ENCODE data around the gene CYBRD1. TPM values are rescaled to one million over a fixed set of nuclear protein-coding genes. Genes with fewer than 3 reads are reported as not detected.
A peak's percentile ranks its signal among the peaks of the same experiment; 100 is the strongest.

Gene CYBRD1
- total RNA-seq, 1 donor from 2014 or later = 0.33 TPM

DNA sequence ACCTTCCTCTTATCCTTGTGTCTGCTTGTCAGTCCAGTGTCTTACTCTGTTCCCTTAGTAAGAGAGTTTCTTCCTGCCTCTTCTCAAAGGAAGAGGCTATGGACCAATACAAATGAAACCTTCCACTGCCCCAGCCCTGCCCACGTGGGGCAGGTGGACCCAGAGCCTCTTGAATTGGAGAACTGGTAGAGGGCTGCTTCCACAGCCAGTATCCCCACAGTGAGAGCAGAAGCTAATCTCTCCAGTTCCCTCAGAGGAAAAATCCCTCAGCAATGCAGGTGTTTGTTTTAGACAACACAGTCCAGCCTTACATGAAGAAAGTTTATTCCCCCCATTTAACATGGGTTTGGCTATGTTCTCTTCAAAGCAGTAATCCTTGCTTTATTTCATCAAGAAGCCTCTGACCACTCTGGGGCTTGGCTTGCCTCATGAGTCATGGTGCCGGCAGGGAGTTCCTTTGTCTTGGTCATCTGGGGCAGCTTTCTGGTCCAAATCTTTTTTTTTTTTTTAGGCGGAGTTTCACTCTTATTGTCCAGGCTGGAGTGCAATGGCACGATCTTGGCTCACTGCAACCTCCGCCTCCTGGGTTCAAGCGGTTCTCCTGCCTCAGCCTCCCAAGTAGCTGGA, 6.5 kb upstream of the CYBRD1 start:
- H3K27ac Mint-ChIP-seq = no peak overlapping the region
- no peak overlapping the region for H3K4me3 Mint-ChIP-seq
- H3K9me3 Mint-ChIP-seq = no peaks in the 10 kb centered on the region
- peaks cover 9% of the 10 kb centered on the region for H3K4me1 Mint-ChIP-seq
- intact Hi-C loops (cut with micrococcal nuclease) = no loop called here
- ChIA-PET CTCF (no interaction called here), POLR2A (no interaction called here)
- ATAC-seq (ENCODE audit: low read depth) (no peak), DNase-seq (no peak)
- no peaks in the 10 kb centered on the region for H3K36me3 Mint-ChIP-seq (ENCODE audit: low read depth)
- TF ChIP-seq CTCF (IDR thresholded peaks at IDR 0.05) = no peak
- H3K27me3 Mint-ChIP-seq = peaks cover 22% of the 10 kb centered on the region

GRCh38 chr2:171516793-171517192, 5.5 kb upstream of the CYBRD1 start:
- Mint-ChIP-seq H3K4me3 (no peak overlapping the region), H3K4me1 (peaks cover 12% of the 10 kb centered on the region), H3K27me3 (peaks cover 30% of the 10 kb centered on the region), H3K36me3 (ENCODE audit: low read depth) (no peaks in the 10 kb centered on the region), H3K27ac (no peak overlapping the region), H3K9me3 (no peaks in the 10 kb centered on the region)
- DNase-seq (no peak), ATAC-seq (ENCODE audit: low read depth) (no peak)
- ChIA-PET POLR2A (no interaction called here), CTCF (no interaction called here)
- TF ChIP-seq CTCF (IDR thresholded peaks at IDR 0.05) = no peak
- intact Hi-C loops (cut with micrococcal nuclease) = no loop called here

- TF ChIP-seq CTCF (IDR thresholded peaks at IDR 0.05) = no peak
- ATAC-seq (ENCODE audit: low read depth) (no peak), DNase-seq (no peak)
- Mint-ChIP-seq H3K27ac (no peak overlapping the region), H3K9me3 (no peaks in the 10 kb centered on the region), H3K4me1 (peaks cover 22% of the 10 kb centered on the region), H3K27me3 (peaks cover 50% of the 10 kb centered on the region), H3K36me3 (ENCODE audit: low read depth) (no peaks in the 10 kb centered on the region), H3K4me3 (no peak overlapping the region)
- ChIA-PET POLR2A (no interaction called here), CTCF (no interaction called here)
- intact Hi-C loops (cut with micrococcal nuclease) = no loop called here
Measured at GRCh38 chr2:171520471-171520870, 1.8 kb upstream of the CYBRD1 start.

DNA sequence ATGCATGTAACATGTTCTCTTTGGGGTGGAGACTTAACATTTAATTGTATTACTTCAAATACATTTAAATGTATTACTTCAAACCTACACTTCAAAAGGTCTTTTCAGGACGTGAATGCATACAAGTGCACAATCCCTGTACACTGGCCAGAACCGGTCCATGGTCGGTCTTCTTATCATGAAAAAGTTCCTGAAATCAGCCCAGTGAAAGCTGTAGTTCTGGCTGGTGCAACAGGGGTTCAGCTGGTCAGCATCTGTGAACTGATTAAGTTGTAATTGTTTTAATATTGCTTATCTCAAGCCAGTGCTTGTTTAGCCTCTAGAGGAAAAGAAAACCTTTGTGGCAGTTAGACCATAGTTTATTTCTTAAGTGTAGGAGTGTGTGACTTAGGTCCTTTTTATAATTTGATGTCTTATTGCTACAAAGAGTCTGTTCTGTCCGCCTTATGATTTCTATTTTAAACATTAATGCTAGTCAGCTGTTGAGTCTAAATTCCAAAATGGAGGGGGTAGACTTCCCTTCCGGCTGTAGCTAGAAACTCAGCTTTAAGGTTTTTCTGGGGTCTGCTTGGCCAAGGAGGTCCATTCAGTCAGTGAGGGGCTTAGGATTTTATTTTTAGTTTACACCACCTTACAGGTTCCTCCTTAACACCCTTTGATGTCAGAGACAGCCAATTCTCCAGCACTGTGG, 768 bp upstream of the CYBRD1 start:
- DNase-seq (no peak), ATAC-seq (ENCODE audit: low read depth) (no peak)
- POLR2A ChIA-PET = no interaction called here
- H3K9me3 Mint-ChIP-seq = no peaks in the 10 kb centered on the region
- CTCF ChIA-PET = no interaction called here
- peak overlapping the region; percentile 76 for H3K4me3 Mint-ChIP-seq
- H3K36me3 Mint-ChIP-seq (ENCODE audit: low read depth) = no peaks in the 10 kb centered on the region
- peaks cover 50% of the 10 kb centered on the region for H3K27me3 Mint-ChIP-seq
- intact Hi-C loops (cut with micrococcal nuclease) = no loop called here
- no peak for TF ChIP-seq CTCF (IDR thresholded peaks at IDR 0.05)
- no peak overlapping the region for H3K27ac Mint-ChIP-seq
- H3K4me1 Mint-ChIP-seq = peaks cover 22% of the 10 kb centered on the region

DNA sequence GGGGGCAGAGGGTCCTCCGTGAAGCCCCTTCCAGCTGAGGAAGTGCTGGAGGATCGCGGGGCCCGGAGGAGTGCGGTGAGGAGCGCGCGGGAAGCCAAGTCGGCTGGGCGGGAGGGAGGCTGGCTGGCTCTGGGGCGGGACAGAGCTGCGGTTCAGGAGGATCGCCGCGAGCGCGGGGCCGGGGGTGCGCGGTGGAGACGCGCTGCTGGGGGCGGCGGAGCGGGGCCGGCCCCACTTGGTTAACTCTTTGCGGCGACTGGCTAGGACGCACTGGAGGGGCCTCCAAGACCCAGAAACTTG, 464 bp downstream of the CYBRD1 start:
- DNase-seq (no peak), ATAC-seq (ENCODE audit: low read depth) (no peak)
- Mint-ChIP-seq H3K4me1 (peaks cover 22% of the 10 kb centered on the region), H3K27ac (no peak overlapping the region), H3K27me3 (peaks cover 53% of the 10 kb centered on the region), H3K9me3 (no peaks in the 10 kb centered on the region), H3K4me3 (peak overlapping the region; percentile 76), H3K36me3 (ENCODE audit: low read depth) (no peaks in the 10 kb centered on the region)
- intact Hi-C loops (cut with micrococcal nuclease) = no loop called here
- POLR2A ChIA-PET = no interaction called here
- no peak for TF ChIP-seq CTCF (IDR thresholded peaks at IDR 0.05)
- CTCF ChIA-PET = no interaction called here
